Activated gamma-delta T cell treated with anti-CD3 and anti-CD28 coated beads, Interleukin-2, amount 50 U/mL, for 16 hours (primary cell): ENCODE data around the gene PCSK2.

Experiments used
- DNase-seq: peaks from one replicate; pipeline ENCODE4 v3.0.0-alpha.2; 2020; ENCODE audit warnings: low read depth

Gene PCSK2

GRCh38 chr20:17395729-17396128 lies 168.9 kb downstream of the PCSK2 start:
- DNase-seq: no peak

GRCh38 chr20:17399303-17399985 lies 172.6 kb downstream of the PCSK2 start:
- DNase-seq: no peak

GRCh38 chr20:17403461-17403860 lies 176.6 kb downstream of the PCSK2 start:
- DNase-seq: no peak

GRCh38 chr20:17406051-17406590 lies 179.3 kb downstream of the PCSK2 start:
- no peak for DNase-seq

GRCh38 chr20:17407550-17407949 lies 180.7 kb downstream of the PCSK2 start:
- no peak for DNase-seq

- no peak for DNase-seq
Observed at GRCh38 chr20:17417225-17417624, 190.4 kb downstream of the PCSK2 start.

GRCh38 chr20:17418737-17419136 lies 191.9 kb downstream of the PCSK2 start:
- no peak for DNase-seq

GRCh38 chr20:17419479-17420041 lies 192.7 kb downstream of the PCSK2 start:
- DNase-seq: no peak

- no peak for DNase-seq
Observed at GRCh38 chr20:17421493-17421892, 194.7 kb downstream of the PCSK2 start.

- DNase-seq: no peak
Observed at GRCh38 chr20:17423782-17424181, 196.9 kb downstream of the PCSK2 start.

GRCh38 chr20:17427638-17428037 lies 200.8 kb downstream of the PCSK2 start:
- DNase-seq: no peak

- DNase-seq: no peak
Observed at GRCh38 chr20:17430125-17430950, 203.5 kb downstream of the PCSK2 start.

- DNase-seq: peak; percentile 25
Observed at GRCh38 chr20:17431621-17432364, 205.0 kb downstream of the PCSK2 start.

GRCh38 chr20:17436664-17437063 lies 209.8 kb downstream of the PCSK2 start:
- no peak for DNase-seq

- DNase-seq: no peak
Observed at GRCh38 chr20:17437251-17437650, 210.4 kb downstream of the PCSK2 start.

GRCh38 chr20:17438436-17439039 lies 211.7 kb downstream of the PCSK2 start:
- DNase-seq: no peak

GRCh38 chr20:17439616-17440296 lies 212.9 kb downstream of the PCSK2 start:
- DNase-seq: no peak

GRCh38 chr20:17441745-17442144 lies 214.9 kb downstream of the PCSK2 start:
- DNase-seq: no peak

- no peak for DNase-seq
Observed at GRCh38 chr20:17442588-17442987, 215.7 kb downstream of the PCSK2 start.

- DNase-seq: no peak
Observed at GRCh38 chr20:17443131-17443858, 216.5 kb downstream of the PCSK2 start.
